Endothelial cell (in vitro differentiated cells): ENCODE measurements around the gene TRAK1. TPM values are rescaled to one million over a fixed set of nuclear protein-coding genes. Genes with fewer than 3 reads are reported as not detected.

Experiments used
- DNase-seq: peaks from one replicate; pipeline ENCODE4 v3.0.0; 2021; ENCODE audit warnings: low spot score
- H3K27ac Mint-ChIP-seq: one replicate; pipeline ENCODE4 v1.8.0; 2021; ENCODE audit warnings: mixed read lengths, inconsistent platforms; ENCODE audit not compliant: unreplicated experiment
- H3K27me3 Mint-ChIP-seq: one replicate; pipeline ENCODE4 v1.8.0; 2021; ENCODE audit warnings: mild to moderate bottlenecking, moderate library complexity, mixed read lengths, inconsistent platforms; ENCODE audit not compliant: unreplicated experiment
- H3K36me3 Mint-ChIP-seq: one replicate; pipeline ENCODE4 v1.8.0; 2021; ENCODE audit warnings: mild to moderate bottlenecking, low read depth, mixed read lengths, inconsistent platforms; ENCODE audit not compliant: unreplicated experiment
- H3K4me1 Mint-ChIP-seq: one replicate; pipeline ENCODE4 v1.8.0; 2021; ENCODE audit warnings: mild to moderate bottlenecking, mixed read lengths, inconsistent platforms; ENCODE audit not compliant: unreplicated experiment
- H3K4me3 Mint-ChIP-seq: one replicate; pipeline ENCODE4 v1.8.0; 2021; ENCODE audit warnings: mild to moderate bottlenecking, mixed read lengths, inconsistent platforms; ENCODE audit not compliant: unreplicated experiment
- H3K9me3 Mint-ChIP-seq: one replicate; pipeline ENCODE4 v1.8.0; 2021; ENCODE audit warnings: mixed read lengths, inconsistent platforms; ENCODE audit not compliant: unreplicated experiment
- CTCF ChIP-seq: fragments of 200-600 bp; sonication (generic); IDR thresholded peaks from one replicate; pipeline ENCODE4 v1.5.0; 2021; ENCODE audit warnings: antibody characterized with exemption; ENCODE audit not compliant: unreplicated experiment
- total RNA-seq: library from RNA; stranded (reverse); fragmentation: NEBNext Ultra II Directional; extraction: Animal tissue kit (Norgen Biotek cat#: 25700); gene quantifications from one replicate; pipeline ENCODE4 v1.2.1, GENCODE V29; 2021; ENCODE audit not compliant: unreplicated experiment

Gene TRAK1
- total RNA-seq, 1 donor from 2014 or later: 48.2 TPM

- Mint-ChIP-seq H3K36me3 (no peaks in the 10 kb centered on the region), H3K27me3 (no peaks in the 10 kb centered on the region), H3K4me3 (no peak overlapping the region), H3K4me1 (peaks cover 50% of the 10 kb centered on the region), H3K9me3 (no peaks in the 10 kb centered on the region), H3K27ac (peak overlapping the region; percentile 61)
- TF ChIP-seq CTCF: no peak
- no peak for DNase-seq
These were observed 35.9 kb upstream of the TRAK1 start for GRCh38 chr3:42055291-42055690.

GRCh38 chr3:42056840-42057239 is 34.3 kb upstream of the TRAK1 start:
- Mint-ChIP-seq H3K27me3 (no peaks in the 10 kb centered on the region), H3K4me1 (peaks cover 47% of the 10 kb centered on the region), H3K9me3 (no peaks in the 10 kb centered on the region), H3K27ac (no peak overlapping the region), H3K36me3 (no peaks in the 10 kb centered on the region), H3K4me3 (no peak overlapping the region)
- DNase-seq: no peak
- TF ChIP-seq CTCF: no peak

- H3K36me3 Mint-ChIP-seq: no peaks in the 10 kb centered on the region
- no peak for DNase-seq
- no peak for TF ChIP-seq CTCF
- no peaks in the 10 kb centered on the region for H3K9me3 Mint-ChIP-seq
- H3K27ac Mint-ChIP-seq: no peak overlapping the region
- peaks cover 43% of the 10 kb centered on the region for H3K4me1 Mint-ChIP-seq
- H3K4me3 Mint-ChIP-seq: no peak overlapping the region
- no peaks in the 10 kb centered on the region for H3K27me3 Mint-ChIP-seq
These were observed 33.5 kb upstream of the TRAK1 start for GRCh38 chr3:42057561-42058211.

- TF ChIP-seq CTCF: no peak
- H3K27ac Mint-ChIP-seq: peak overlapping the region; percentile 5
- H3K9me3 Mint-ChIP-seq: no peaks in the 10 kb centered on the region
- H3K27me3 Mint-ChIP-seq: no peaks in the 10 kb centered on the region
- no peak for DNase-seq
- peaks cover 34% of the 10 kb centered on the region for H3K4me1 Mint-ChIP-seq
- H3K4me3 Mint-ChIP-seq: no peak overlapping the region
- no peaks in the 10 kb centered on the region for H3K36me3 Mint-ChIP-seq
These were observed 30.0 kb upstream of the TRAK1 start for GRCh38 chr3:42061025-42061712.

GRCh38 chr3:42061713-42062380 is 29.3 kb upstream of the TRAK1 start:
- TF ChIP-seq CTCF: no peak
- H3K9me3 Mint-ChIP-seq: no peaks in the 10 kb centered on the region
- no peak overlapping the region for H3K4me3 Mint-ChIP-seq
- no peaks in the 10 kb centered on the region for H3K36me3 Mint-ChIP-seq
- peaks cover 41% of the 10 kb centered on the region for H3K4me1 Mint-ChIP-seq
- DNase-seq: no peak
- H3K27ac Mint-ChIP-seq: peak overlapping the region; percentile 5
- H3K27me3 Mint-ChIP-seq: no peaks in the 10 kb centered on the region
